Measurements from ENCODE around the gene WNT9A.
"Not testable (repeated sequence)": the region's sequence is repeated elsewhere in the genome, so short reads cannot be mapped to it uniquely, and the experiment has no call there.

WNT9A gene

GRCh38 chr1:227884370-227885134 lies 63.2 kb downstream of the WNT9A start:
- no peak for DNase-seq

DNA sequence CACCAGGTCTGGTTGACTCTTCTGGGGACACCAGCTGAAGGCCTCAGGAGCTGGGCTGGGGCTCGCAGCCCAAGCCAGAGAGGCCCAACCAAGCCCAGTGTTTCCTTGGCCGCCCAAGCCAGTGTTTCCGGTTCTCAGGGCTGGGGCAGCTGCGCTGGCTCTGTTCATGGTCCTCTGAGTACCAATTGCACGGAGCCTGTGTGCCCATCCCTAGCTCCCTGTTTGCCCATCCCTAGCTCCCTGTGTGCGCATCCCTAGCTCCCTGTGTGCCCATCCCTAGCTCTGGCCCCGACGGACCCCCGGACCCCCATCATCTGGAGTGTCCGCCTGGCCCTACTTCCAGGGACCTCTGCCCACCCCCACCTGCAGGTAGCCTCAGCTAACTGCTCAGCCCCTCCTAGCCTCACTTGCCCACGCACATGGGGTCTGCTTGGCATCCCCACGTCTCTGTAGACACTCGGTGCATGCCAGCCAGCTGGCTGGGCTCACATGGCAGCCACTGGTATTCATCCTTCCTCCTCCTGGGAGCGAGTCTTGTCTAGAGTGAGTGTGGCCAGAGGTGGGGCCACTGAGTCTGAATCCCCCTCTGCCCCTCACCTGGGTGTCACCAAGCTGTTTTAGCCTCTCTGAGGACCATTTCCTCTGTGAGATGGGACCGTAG lies 64.0 kb downstream of the WNT9A start:
- DNase-seq, result no peak

DNA sequence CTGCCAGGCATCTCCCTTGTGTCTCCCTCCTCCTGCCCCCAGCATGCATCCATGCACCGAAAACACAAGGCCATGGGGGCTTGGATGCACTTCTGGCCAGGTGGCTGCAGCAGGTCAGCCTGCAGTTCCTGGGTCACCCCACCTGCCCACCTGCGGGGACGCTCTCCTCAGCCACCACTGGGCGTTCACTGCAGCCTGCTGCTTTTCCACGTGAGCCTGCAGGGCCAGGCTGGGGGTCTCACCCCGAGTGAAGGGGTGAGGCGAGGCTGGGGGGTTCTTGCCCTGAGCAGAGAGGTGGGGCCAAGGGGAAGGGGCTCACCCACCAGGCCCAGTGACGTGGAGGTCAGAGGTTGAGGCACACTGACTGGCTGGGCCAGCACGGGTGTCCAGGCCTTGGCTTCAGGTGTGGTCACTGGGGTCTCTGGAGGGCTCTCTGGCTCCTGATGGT lies 64.6 kb downstream of the WNT9A start:
- DNase-seq, result no peak

DNA sequence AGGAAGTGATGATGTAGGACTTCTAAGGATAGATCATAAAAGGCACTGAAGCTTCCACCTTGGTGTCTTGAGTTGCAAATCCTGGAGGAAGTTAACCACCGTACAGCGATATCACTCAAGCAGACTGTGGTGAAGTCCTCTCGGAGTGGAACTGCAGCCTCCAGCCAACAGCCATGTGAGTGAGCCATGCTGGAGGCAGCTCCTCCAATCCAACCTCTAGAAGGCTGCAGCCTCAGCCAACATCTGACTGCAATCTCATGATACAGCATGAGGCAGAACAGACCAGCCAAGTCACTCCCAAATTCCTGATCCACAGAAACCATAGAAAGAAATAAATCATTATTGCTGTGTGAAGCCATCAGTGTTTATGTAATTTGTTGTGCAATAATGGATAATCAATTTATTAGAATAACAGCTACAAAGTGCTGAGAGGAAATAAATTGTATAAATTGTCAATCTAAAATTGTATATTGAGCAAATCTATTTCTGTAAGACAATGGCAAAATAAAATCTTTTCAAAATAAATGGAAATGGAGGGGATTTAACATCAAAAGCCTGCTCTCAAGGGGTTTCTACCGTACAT lies 67.3 kb downstream of the WNT9A start:
- DNase-seq, result no peak

GRCh38 chr1:227877810-227878209 lies 69.9 kb downstream of the WNT9A start:
- not testable (repeated sequence) for DNase-seq

GRCh38 chr1:227871892-227872291 lies 75.8 kb downstream of the WNT9A start:
- not testable (repeated sequence) for DNase-seq

DNA sequence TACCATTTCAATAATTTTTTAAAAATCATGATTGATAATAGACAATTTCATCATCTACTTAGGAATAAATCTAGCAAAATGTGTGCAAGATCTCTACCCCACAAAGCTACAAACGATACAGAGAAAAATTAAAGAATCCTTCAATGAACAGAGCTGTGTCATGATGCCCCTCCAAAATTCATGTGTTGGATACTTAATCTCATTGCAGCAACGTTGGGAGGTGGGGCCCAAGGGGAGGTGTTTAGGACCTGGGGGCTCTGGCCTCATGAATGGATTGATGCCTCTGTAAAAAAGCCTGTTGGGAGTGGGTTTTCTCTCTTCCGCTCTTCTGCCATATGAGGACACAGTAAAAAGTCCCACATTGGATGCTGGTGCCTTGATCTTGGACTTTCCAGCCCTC lies 77.4 kb downstream of the WNT9A start:
- no peak for DNase-seq

DNA sequence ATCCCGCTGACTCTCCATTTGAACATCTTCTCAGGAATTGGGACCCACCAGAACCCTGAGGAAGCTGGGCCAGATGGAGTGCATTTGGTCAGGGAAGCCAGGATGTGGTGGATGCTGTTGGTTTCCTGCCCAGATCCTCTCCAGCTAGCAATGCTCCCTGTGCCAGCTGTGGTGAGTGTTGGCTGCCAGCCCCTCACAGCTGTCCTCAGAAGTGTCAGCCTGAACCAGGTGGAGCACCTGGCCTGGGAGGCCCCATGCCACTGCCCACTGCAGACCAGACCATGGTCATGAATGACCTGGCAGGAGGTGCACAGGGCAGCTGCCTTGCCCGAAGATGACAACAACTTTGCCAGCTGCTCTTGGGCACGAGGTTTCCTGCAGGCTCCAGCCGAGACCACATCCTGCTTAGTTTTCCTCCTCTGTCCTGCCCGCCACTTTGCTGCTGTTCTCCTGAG lies 77.9 kb downstream of the WNT9A start:
- DNase-seq, result no peak

DNA sequence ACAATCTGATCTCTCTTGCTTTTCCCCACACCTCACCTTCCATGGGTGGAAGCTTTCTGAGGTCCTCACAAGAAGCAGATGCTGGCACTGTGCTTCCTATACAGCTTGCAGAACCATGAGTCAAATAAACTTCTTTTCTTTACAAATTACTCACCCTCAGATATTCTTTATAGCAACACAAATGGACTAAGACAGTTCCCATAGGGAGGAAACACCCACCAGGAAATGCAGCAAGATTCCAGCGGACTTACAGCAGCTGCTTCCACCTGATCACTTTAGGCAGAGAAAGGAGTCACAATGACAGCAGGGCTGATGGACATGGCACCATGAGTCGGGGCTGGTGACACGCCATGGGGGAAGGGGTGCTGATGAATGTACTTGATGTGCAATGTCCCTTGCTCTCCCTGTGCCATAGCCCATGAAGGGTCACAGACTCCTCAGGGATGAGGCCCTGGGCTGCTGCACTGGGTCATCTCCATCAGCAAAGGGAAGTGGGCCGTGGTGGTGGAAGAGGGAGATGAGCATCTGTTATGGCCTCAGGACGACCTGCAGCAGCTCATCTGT lies 78.4 kb downstream of the WNT9A start:
- DNase-seq, result no peak

Data from NCI-H1105 treated with DMSO at 0.1 percent for 48 hours (cell line).